Glutamatergic neuron (in vitro differentiated cells): Measurements from ENCODE around the gene TMEM248. TPM values are rescaled to one million over a fixed set of nuclear protein-coding genes. Genes with fewer than 3 reads are reported as not detected.

Experiments used
- DNase-seq: peaks from one replicate; pipeline ENCODE4 v3.0.0; 2022
- H3K27ac Mint-ChIP-seq: one replicate; pipeline ENCODE4 v1.8.0; 2020; ENCODE audit warnings: mild to moderate bottlenecking, mixed read lengths, inconsistent platforms; ENCODE audit not compliant: unreplicated experiment
- H3K27me3 Mint-ChIP-seq: one replicate; pipeline ENCODE4 v1.8.0; 2020; ENCODE audit warnings: mild to moderate bottlenecking, moderate library complexity, mixed read lengths, inconsistent platforms; ENCODE audit not compliant: unreplicated experiment
- H3K36me3 Mint-ChIP-seq: one replicate; pipeline ENCODE4 v1.8.0; 2020; ENCODE audit warnings: mild to moderate bottlenecking, mixed read lengths, inconsistent platforms; ENCODE audit not compliant: unreplicated experiment
- H3K4me1 Mint-ChIP-seq: one replicate; pipeline ENCODE4 v1.8.0; 2020; ENCODE audit warnings: mild to moderate bottlenecking, low read depth, mixed read lengths, inconsistent platforms; ENCODE audit not compliant: unreplicated experiment
- H3K4me3 Mint-ChIP-seq: one replicate; pipeline ENCODE4 v1.8.0; 2020; ENCODE audit warnings: mild to moderate bottlenecking, mixed read lengths, inconsistent platforms; ENCODE audit not compliant: unreplicated experiment
- H3K9me3 Mint-ChIP-seq: one replicate; pipeline ENCODE4 v1.8.0; 2020; ENCODE audit warnings: mild to moderate bottlenecking, moderate library complexity, mixed read lengths, inconsistent platforms; ENCODE audit not compliant: unreplicated experiment
- CTCF ChIP-seq: fragments of 200-600 bp; sonication (generic); IDR thresholded peaks from one replicate; pipeline ENCODE4 v1.5.0; 2021; ENCODE audit not compliant: partially characterized antibody, unreplicated experiment
- total RNA-seq: library from RNA; stranded (reverse); fragmentation: NEBNext Ultra II Directional; extraction: Animal tissue kit (Norgen Biotek cat#: 25700); gene quantifications from one replicate; pipeline ENCODE4 v1.2.1, GENCODE V29; 2021; ENCODE audit not compliant: unreplicated experiment

TMEM248 gene
- total RNA-seq, 1 donor from 2014 or later = 62.6 TPM

GRCh38 chr7:66920256-66920655, 769 bp upstream of the TMEM248 start:
- H3K27ac Mint-ChIP-seq = no peak overlapping the region
- H3K4me3 Mint-ChIP-seq = no peak overlapping the region
- peaks cover 5% of the 10 kb centered on the region for H3K27me3 Mint-ChIP-seq
- peaks cover 6% of the 10 kb centered on the region for H3K4me1 Mint-ChIP-seq
- no peaks in the 10 kb centered on the region for H3K36me3 Mint-ChIP-seq
- DNase-seq = no peak
- TF ChIP-seq CTCF = no peak
- H3K9me3 Mint-ChIP-seq = peaks cover 5% of the 10 kb centered on the region

- Mint-ChIP-seq H3K27ac (peak overlapping the region; percentile 95), H3K27me3 (peaks cover 5% of the 10 kb centered on the region), H3K9me3 (peaks cover 5% of the 10 kb centered on the region), H3K4me1 (peaks cover 10% of the 10 kb centered on the region), H3K4me3 (peak overlapping the region; percentile 94), H3K36me3 (no peaks in the 10 kb centered on the region)
- peak; percentile 33 for DNase-seq
- no peak for TF ChIP-seq CTCF
Measured at GRCh38 chr7:66921396-66921917, 432 bp downstream of the TMEM248 start.

DNA sequence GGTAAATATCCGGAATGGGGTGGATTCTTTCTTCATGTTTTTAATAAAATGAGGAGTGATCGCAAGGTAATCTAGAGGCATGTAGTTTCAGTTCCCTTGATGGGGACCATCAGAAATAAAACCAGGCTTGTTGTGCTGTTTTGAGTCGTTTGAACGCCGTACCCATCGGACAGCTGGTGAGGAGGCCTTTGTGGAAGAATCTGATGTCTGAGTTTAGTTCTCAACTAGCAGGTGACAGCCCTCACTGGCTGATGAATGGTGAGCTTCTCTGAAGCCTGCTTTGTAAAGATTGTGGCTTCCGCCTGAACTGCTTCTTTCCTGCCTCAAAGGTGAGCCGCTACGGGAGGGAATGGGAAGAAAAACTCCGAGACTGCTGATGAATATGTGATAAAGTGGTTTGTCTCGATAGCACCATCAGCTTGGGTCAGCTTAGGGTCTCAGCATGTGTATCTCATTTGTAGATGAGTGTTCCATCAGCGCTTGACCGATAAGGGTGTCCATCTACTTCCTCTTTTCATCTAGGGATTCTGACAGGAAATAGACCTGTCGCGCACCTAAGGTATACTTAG, 977 bp downstream of the TMEM248 start:
- peak overlapping the region; percentile 94 for H3K4me3 Mint-ChIP-seq
- peaks cover 10% of the 10 kb centered on the region for H3K4me1 Mint-ChIP-seq
- DNase-seq = no peak
- no peak for TF ChIP-seq CTCF
- peaks cover 5% of the 10 kb centered on the region for H3K27me3 Mint-ChIP-seq
- no peaks in the 10 kb centered on the region for H3K36me3 Mint-ChIP-seq
- peaks cover 5% of the 10 kb centered on the region for H3K9me3 Mint-ChIP-seq
- H3K27ac Mint-ChIP-seq = peak overlapping the region; percentile 95

- H3K4me3 Mint-ChIP-seq = no peak overlapping the region
Measured at GRCh38 chr7:66925255-66925654, 4.2 kb downstream of the TMEM248 start.

More at GRCh38 chr7:66925255-66925654, 4.2 kb downstream of the TMEM248 start:
- H3K27me3 Mint-ChIP-seq = peaks cover 5% of the 10 kb centered on the region
- peaks cover 5% of the 10 kb centered on the region for H3K9me3 Mint-ChIP-seq
- peaks cover 12% of the 10 kb centered on the region for H3K4me1 Mint-ChIP-seq
- no peaks in the 10 kb centered on the region for H3K36me3 Mint-ChIP-seq
- H3K27ac Mint-ChIP-seq = peak overlapping the region; percentile 12
- DNase-seq = no peak
- TF ChIP-seq CTCF = no peak
